ENCODE measurements around the gene CIROP. TPM values are rescaled to one million over a fixed set of nuclear protein-coding genes. Genes with fewer than 3 reads are reported as not detected.

Gene CIROP
- total RNA-seq, 1 experiment from 2014 or later, result not detected

- intact Hi-C loops (cut with micrococcal nuclease; ENCODE audit: unreplicated experiment), result no loop called here
- peaks cover 33% of the 10 kb centered on the region for H3K36me3 ChIP-seq (ENCODE audit: low read depth)
- no TSS peak for BruUV-seq (replicated peaks)
- H3K4me3 ChIP-seq, result no peak overlapping the region
- no peak for DNase-seq
- H3K4me2 ChIP-seq, result no peak overlapping the region
- H4K20me1 ChIP-seq (ENCODE audit: insufficient read depth), result peaks cover 12% of the 10 kb centered on the region
- H2AFZ ChIP-seq, result no peak overlapping the region
- ChIA-PET POLR2A (ENCODE audit: unreplicated experiment) (interaction anchor here (0.6 kb wide), 1 partner anchor 209 kb away, joined by 3 read pairs; no protein-coding TSS in a partner anchor), CTCF (no interaction called here)
- H3K79me2 ChIP-seq (ENCODE audit: low read depth), result peaks cover 62% of the 10 kb centered on the region
- H3K27ac ChIP-seq, result no peak overlapping the region
- H3F3A ChIP-seq (ENCODE audit: insufficient read depth, low read depth), result peaks cover 8% of the 10 kb centered on the region
- no peaks in the 10 kb centered on the region for H3K27me3 ChIP-seq (ENCODE audit: insufficient read depth, low read depth)
- no peaks in the 10 kb centered on the region for H3K9me2 ChIP-seq (ENCODE audit: insufficient read depth)
- H3K4me1 ChIP-seq (replicated peaks; ENCODE audit: insufficient read depth), result peaks cover 14% of the 10 kb centered on the region
- TF ChIP-seq CTCF (conservative IDR thresholded peaks at IDR 0.05) (no peak), EZH2 (IDR thresholded peaks at IDR 0.05; ENCODE audit: low read depth) (no peak)
- H3K9me3 ChIP-seq (ENCODE audit: insufficient read depth, low read depth), result no peaks in the 10 kb centered on the region
Observed at GRCh38 chr14:23091294-23092225, 13.2 kb downstream of the CIROP start.

GRCh38 chr14:23090254-23090636 lies 14.5 kb downstream of the CIROP start:
- TF ChIP-seq EZH2 (IDR thresholded peaks at IDR 0.05; ENCODE audit: low read depth) (no peak), CTCF (conservative IDR thresholded peaks at IDR 0.05) (no peak)
- Histone ChIP-seq H3K27ac (no peak overlapping the region), H3K79me2 (ENCODE audit: low read depth) (peaks cover 52% of the 10 kb centered on the region), H3K4me1 (replicated peaks; ENCODE audit: insufficient read depth) (peaks cover 13% of the 10 kb centered on the region), H3K27me3 (ENCODE audit: insufficient read depth, low read depth) (no peaks in the 10 kb centered on the region), H2AFZ (no peak overlapping the region), H4K20me1 (ENCODE audit: insufficient read depth) (peaks cover 12% of the 10 kb centered on the region), H3K9me2 (ENCODE audit: insufficient read depth) (no peaks in the 10 kb centered on the region), H3K4me2 (no peak overlapping the region), H3K36me3 (ENCODE audit: low read depth) (peaks cover 41% of the 10 kb centered on the region), H3K4me3 (no peak overlapping the region), H3F3A (ENCODE audit: insufficient read depth, low read depth) (no peaks in the 10 kb centered on the region), H3K9me3 (ENCODE audit: insufficient read depth, low read depth) (no peaks in the 10 kb centered on the region)
- CTCF ChIA-PET, result no interaction called here
- no TSS peak for BruUV-seq (replicated peaks)
- DNase-seq, result no peak
- POLR2A ChIA-PET (ENCODE audit: unreplicated experiment), result no interaction called here
- intact Hi-C loops (cut with micrococcal nuclease; ENCODE audit: unreplicated experiment), result no loop called here

GRCh38 chr14:23089498-23090253 lies 15.1 kb downstream of the CIROP start:
- CTCF ChIA-PET, result no interaction called here
- POLR2A ChIA-PET (ENCODE audit: unreplicated experiment), result no interaction called here
- no peaks in the 10 kb centered on the region for H3K27me3 ChIP-seq (ENCODE audit: insufficient read depth, low read depth)

More at GRCh38 chr14:23089498-23090253, 15.1 kb downstream of the CIROP start:
- Histone ChIP-seq H4K20me1 (ENCODE audit: insufficient read depth) (peaks cover 12% of the 10 kb centered on the region), H3K9me2 (ENCODE audit: insufficient read depth) (no peaks in the 10 kb centered on the region), H3K9me3 (ENCODE audit: insufficient read depth, low read depth) (no peaks in the 10 kb centered on the region), H3F3A (ENCODE audit: insufficient read depth, low read depth) (no peaks in the 10 kb centered on the region), H3K4me1 (replicated peaks; ENCODE audit: insufficient read depth) (peaks cover 13% of the 10 kb centered on the region), H3K4me2 (no peak overlapping the region), H3K36me3 (ENCODE audit: low read depth) (peaks cover 43% of the 10 kb centered on the region), H3K79me2 (ENCODE audit: low read depth) (peaks cover 51% of the 10 kb centered on the region), H3K4me3 (no peak overlapping the region), H2AFZ (no peak overlapping the region), H3K27ac (no peak overlapping the region)
- no peak for TF ChIP-seq CTCF (conservative IDR thresholded peaks at IDR 0.05)
- TF ChIP-seq EZH2 (IDR thresholded peaks at IDR 0.05; ENCODE audit: low read depth), result no peak
- intact Hi-C loops (cut with micrococcal nuclease; ENCODE audit: unreplicated experiment), result no loop called here
- no TSS peak for BruUV-seq (replicated peaks)
- DNase-seq, result no peak
